ENCODE results near the gene HAP1.

Gene HAP1

DNA sequence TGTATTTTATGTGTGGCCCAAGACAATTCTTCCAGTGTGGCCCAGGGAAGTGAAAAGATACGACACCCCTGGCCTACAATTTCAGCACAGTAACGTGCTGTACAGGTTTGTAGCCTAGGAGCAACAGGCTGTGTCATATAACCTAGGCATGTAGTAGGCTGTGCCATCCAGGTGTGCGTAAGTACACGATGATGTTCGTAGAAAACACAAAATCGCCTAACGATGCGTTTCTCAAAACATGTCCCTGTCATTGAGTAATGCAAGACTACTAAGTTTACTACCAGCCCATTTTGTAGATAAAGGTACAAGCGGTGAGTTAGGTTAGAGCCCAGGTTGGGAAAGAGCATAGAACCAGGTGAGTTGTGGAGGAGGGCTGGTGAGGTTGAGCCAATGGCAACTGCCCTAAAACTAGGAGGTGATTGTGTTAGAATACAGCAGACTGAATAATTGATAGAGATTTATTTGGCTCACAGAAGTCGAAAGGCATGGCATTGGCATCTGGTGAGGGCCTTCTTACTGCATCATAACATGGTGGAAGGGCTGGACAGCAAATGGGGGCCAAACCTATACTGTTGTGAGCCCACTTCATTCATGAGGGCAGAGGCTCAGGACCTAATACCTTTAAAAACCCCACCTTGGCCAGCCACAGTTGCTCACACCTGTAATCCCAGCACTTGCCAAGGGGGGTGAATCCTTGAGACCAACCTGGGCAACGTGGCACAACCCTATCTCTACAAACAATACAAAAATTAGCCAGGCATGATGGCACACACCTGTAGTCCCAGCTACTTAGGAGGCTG is 41.5 kb downstream of the HAP1 start:
- no peaks in the 10 kb centered on the region for H3K9me3 ChIP-seq (ENCODE audit: control insufficient read depth, insufficient read depth, low read depth, low read length)
- H3K36me3 ChIP-seq (ENCODE audit: control insufficient read depth in 2 of 2, insufficient read depth in 1 of 2, low read length in 2 of 2), result peaks cover 27 to 59% of the 10 kb centered on the region in 2 experiments
- H3K4me3 ChIP-seq (ENCODE audit: low read depth, low read length), result no peak overlapping the region
- ChIA-PET CTCF (interaction anchor here (0.6 to 4.5 kb wide), 2 partner anchors 15 to 35 kb away, joined by 3 to 103 read pairs; partner anchors contain the start of gene GAST), POLR2A (interaction anchor here (0.6 to 2.1 kb wide), 10 partner anchors 8 to 170 kb away, joined by 3 to 7 read pairs (median 5); partner anchors contain the start of genes HAP1, JUP, KRT17 and NT5C3B)
- peaks cover 3% of the 10 kb centered on the region; the same call in 1 of the 2 replicates for H3K4me1 ChIP-seq (ENCODE audit: control insufficient read depth, insufficient read depth, low read length)
- no peak overlapping the region for H3K27ac ChIP-seq (ENCODE audit: extremely low read depth, low read depth, low read length)
- peak; percentile 80 for TF ChIP-seq SCRT2 (tag by site-specific recombination; IDR thresholded peaks at IDR 0.05)
- TF ChIP-seq REST (tag by site-specific recombination; IDR thresholded peaks at IDR 0.05), result peak; percentile 62; the same call in 1 of the 2 replicates
- no peak for TF ChIP-seq ZNF785 (tag by site-specific recombination; IDR thresholded peaks at IDR 0.05)
- 0 out of 2 replicates have a peak, but pooled peaks have one; percentile 14 for TF ChIP-seq HOXD13 (CRISPR knock-in tag; IDR thresholded peaks at IDR 0.05; ENCODE audit: borderline replicate concordance)
- no peak for TF ChIP-seq ZNF211 (tag by site-specific recombination; IDR thresholded peaks at IDR 0.05; ENCODE audit: low read depth)
- peak; percentile 41; the same call in 1 of the 2 replicates for TF ChIP-seq SCRT1 (tag by site-specific recombination; IDR thresholded peaks at IDR 0.05; ENCODE audit: borderline replicate concordance)
- no peak for TF ChIP-seq ZFP3 (tag by site-specific recombination; IDR thresholded peaks at IDR 0.05; ENCODE audit: low read depth)

DNA sequence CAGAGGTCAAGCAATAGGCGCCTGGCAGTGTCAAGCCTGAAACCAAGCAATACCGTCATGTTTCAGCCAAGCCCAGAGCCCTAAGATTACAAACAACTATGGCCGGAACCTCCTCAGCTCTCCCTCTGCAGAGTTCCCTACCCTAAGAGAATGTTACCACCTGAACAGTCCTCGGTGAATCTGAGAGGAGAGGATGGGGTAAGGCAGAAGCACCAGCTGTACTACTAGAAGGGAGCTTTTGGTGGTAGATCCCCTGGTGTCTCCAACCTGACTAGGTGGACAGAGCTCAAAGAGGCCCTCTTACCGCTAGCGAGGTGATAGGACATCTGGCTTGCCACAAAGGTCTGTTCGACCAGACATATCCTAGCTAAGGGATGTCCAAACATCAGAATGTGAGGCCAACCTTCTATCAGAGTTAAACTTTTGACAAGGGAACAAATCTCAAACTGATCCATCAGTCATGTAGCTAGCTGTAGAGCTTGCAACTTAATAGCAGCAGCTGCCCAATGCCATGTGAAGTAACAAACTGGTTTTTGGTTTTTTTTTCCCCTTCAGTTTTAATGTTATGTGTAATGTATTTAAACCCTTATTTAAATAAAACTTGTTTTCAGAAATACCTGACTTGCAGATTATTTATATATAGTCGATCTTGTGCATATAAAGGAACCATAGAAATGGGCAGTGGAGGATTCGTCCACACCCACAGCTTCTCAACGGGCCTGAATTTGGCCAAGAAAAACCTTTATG is 43.2 kb downstream of the HAP1 start:
- no peaks in the 10 kb centered on the region for H3K4me1 ChIP-seq (ENCODE audit: control insufficient read depth, insufficient read depth, low read length)
- no peaks in the 10 kb centered on the region for H3K9me3 ChIP-seq (ENCODE audit: control insufficient read depth, insufficient read depth, low read depth, low read length)
- no peak overlapping the region for H3K4me3 ChIP-seq (ENCODE audit: low read depth, low read length)
- POLR2A ChIA-PET, result interaction anchor here (0.7 to 5.0 kb wide), 4 partner anchors 11 to 405 kb away, joined by 3 to 104 read pairs (median 6); partner anchors contain the start of gene JUP
- TF ChIP-seq ZNF548 (tag by site-specific recombination; IDR thresholded peaks at IDR 0.05) (no peak), ZBTB7A (tag by site-specific recombination; IDR thresholded peaks at IDR 0.05; ENCODE audit: low read depth) (no peak), ATF2 (tag by site-specific recombination; IDR thresholded peaks at IDR 0.05; ENCODE audit: low read depth) (no peak), ZNF837 (tag by site-specific recombination; IDR thresholded peaks at IDR 0.05) (no peak), ZNF280C (tag by site-specific recombination; IDR thresholded peaks at IDR 0.05) (no peak)
- TF ChIP-seq, protein P1, sequence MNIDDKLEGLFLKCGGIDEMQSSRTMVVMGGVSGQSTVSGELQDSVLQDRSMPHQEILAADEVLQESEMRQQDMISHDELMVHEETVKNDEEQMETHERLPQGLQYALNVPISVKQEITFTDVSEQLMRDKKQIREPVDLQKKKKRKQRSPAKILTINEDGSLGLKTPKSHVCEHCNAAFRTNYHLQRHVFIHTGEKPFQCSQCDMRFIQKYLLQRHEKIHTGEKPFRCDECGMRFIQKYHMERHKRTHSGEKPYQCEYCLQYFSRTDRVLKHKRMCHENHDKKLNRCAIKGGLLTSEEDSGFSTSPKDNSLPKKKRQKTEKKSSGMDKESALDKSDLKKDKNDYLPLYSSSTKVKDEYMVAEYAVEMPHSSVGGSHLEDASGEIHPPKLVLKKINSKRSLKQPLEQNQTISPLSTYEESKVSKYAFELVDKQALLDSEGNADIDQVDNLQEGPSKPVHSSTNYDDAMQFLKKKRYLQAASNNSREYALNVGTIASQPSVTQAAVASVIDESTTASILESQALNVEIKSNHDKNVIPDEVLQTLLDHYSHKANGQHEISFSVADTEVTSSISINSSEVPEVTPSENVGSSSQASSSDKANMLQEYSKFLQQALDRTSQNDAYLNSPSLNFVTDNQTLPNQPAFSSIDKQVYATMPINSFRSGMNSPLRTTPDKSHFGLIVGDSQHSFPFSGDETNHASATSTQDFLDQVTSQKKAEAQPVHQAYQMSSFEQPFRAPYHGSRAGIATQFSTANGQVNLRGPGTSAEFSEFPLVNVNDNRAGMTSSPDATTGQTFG (tag by site-specific recombination; IDR thresholded peaks at IDR 0.05; ENCODE audit: borderline replicate concordance), result no peak
- peaks cover 27 to 59% of the 10 kb centered on the region in 2 experiments for H3K36me3 ChIP-seq (ENCODE audit: control insufficient read depth in 2 of 2, insufficient read depth in 1 of 2, low read length in 2 of 2)
- H3K27ac ChIP-seq (ENCODE audit: extremely low read depth, low read depth, low read length), result no peak overlapping the region
- CTCF ChIA-PET, result interaction anchor here (0.6 to 1.9 kb wide), 14 partner anchors 13 to 1952 kb away, joined by 3 to 9 read pairs (median 4); partner anchors contain the start of gene KRT19

Data from HEK293 (cell line).